Measurements from ENCODE around the gene HCN4. TPM values are rescaled to one million over a fixed set of nuclear protein-coding genes. Genes with fewer than 3 reads are reported as not detected.
A peak's percentile ranks its signal among the peaks of the same experiment; 100 is the strongest.
"Not testable (repeated sequence)": the region's sequence is repeated elsewhere in the genome, so short reads cannot be mapped to it uniquely, and the experiment has no call there.

HCN4 gene
- total RNA-seq, 2 donors from 2014 or later, result 0.78 to 2.0 TPM

DNA sequence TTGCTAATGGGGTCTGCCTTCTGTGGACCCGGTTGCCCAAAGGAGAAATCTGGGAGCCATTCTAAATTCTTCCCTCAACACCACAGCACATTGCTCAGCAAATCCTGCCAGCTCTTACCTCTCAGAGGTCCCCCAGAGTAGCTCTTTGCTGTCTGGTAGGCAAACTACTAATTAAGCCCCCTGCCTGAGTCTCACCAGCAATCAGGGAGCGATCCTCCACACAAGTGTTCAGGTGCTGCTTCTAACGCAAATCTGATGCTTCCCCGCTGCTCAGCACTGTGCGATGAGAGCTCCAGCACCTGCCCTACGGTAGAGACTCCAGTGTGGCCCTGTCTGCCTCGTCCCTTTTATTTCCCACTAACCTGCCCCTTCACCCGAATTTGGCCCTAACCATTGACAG is 60.5 kb downstream of the HCN4 start:
- no peaks in the 10 kb centered on the region for H3K9me3 ChIP-seq
- TF ChIP-seq POLR2A (IDR thresholded peaks at IDR 0.05) (no peak), CTCF (IDR thresholded peaks at IDR 0.05) (no peak)
- H3K27me3 ChIP-seq, result no peaks in the 10 kb centered on the region
- no peak overlapping the region for H3K4me3 ChIP-seq
- intact Hi-C loops (cut with DNase I), result no loop called here
- H3K4me1 ChIP-seq, result no peaks in the 10 kb centered on the region
- ATAC-seq (no peak), DNase-seq (no peak)
- 94 to 96% methylated on average over 8 of the region's 8 CpGs for WGBS, 2 donors
- no peak overlapping the region for H3K27ac ChIP-seq
- peaks cover 0 to 6% of the 10 kb centered on the region in 2 donors for H3K36me3 ChIP-seq (replicated peaks in 1 of 2; ENCODE audit: insufficient read depth in 1 of 2, low read depth in 2 of 2)

DNA sequence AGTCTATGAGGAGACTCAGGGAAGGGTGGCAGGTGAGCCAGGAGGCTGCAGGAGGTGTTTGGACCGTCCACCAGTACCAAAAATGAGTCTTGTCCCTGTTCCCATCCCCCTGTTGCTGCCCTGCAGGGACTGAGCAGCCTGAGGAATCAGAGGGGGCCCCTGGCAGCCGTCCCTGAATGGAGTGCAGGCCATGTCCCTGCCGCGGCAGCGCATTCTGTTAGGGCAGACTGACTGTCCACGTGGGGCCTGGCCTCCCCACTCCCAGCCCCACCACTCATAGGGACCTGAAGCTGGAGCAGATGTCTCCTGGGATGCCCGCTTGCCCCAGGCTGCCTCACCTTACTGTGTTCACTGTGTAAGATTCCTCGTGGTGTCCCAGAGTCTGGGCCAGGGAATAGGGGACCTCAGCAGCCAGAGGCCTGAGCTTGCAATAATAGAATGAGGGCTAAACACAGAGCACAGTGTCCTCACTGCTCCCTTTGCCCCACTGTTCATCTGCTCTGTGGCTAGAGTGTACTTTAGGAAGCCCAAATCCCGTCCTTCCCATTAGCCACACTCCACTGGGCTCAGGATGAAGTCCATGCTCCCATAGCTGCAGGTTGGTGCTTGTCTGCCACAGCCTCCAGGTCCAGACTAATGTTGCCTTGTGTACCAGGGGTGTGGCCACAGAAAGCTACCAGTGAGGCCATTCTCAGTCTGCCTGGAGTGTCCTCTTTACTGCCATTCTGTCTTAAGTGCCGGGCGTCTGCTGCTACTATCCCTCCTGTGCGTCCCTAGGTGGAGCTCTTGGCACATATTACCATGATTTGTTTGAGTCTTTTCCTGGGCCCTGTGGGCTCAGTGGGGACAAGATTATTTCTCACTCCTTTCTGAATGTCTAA is 63.2 kb downstream of the HCN4 start:
- H3K27ac ChIP-seq, result no peak overlapping the region
- 83 to 92% methylated on average over 11 to 12 of the region's 12 CpGs for WGBS, 2 donors
- ATAC-seq, result no peak

DNA sequence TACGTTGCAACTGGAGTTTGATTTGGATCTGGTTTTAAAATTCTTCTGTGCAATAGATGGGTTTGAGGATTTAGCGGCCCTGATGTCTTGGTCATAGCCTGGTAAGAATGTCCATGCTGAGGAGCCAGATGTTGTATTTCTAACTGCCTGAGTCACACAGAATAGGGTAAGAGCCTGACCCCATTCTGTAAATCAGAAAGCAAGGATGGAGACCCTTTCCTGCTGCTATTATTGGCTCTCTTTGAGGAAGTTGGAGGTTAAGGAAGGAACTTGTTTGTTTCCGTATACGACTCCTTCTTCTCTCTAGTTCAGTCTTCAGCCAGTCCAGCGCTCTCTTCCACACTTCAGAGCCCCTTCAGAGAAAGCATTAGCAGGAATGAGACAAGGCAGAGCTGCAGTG is 65.1 kb downstream of the HCN4 start:
- WGBS, 2 donors, result 81 to 93% methylated on average over 5 of the region's 5 CpGs
- no peak for DNase-seq
- H3K4me1 ChIP-seq, result no peaks in the 10 kb centered on the region
- intact Hi-C loops (cut with DNase I), result no loop called here
- no peaks in the 10 kb centered on the region for H3K27me3 ChIP-seq
- ATAC-seq, result no peak
- no peak overlapping the region for H3K27ac ChIP-seq
- H3K4me3 ChIP-seq, result no peak overlapping the region
- H3K9me3 ChIP-seq, result no peaks in the 10 kb centered on the region
- H3K36me3 ChIP-seq (replicated peaks in 1 of 2; ENCODE audit: insufficient read depth in 1 of 2, low read depth in 2 of 2), result peaks cover 5 to 18% of the 10 kb centered on the region in 2 donors
- TF ChIP-seq POLR2A (IDR thresholded peaks at IDR 0.05) (no peak), CTCF (IDR thresholded peaks at IDR 0.05) (no peak)

More for the DNA sequence above, 63.2 kb downstream of the HCN4 start:
- no peaks in the 10 kb centered on the region for H3K4me1 ChIP-seq
- no peaks in the 10 kb centered on the region for H3K27me3 ChIP-seq
- TF ChIP-seq CTCF (IDR thresholded peaks at IDR 0.05), result peak in 4 of 7 experiments; percentile 22 to 36 (median 31)
- no peak for TF ChIP-seq POLR2A (IDR thresholded peaks at IDR 0.05)
- intact Hi-C loops (cut with DNase I), result no loop called here
- no peaks in the 10 kb centered on the region for H3K9me3 ChIP-seq
- no peak overlapping the region for H3K4me3 ChIP-seq
- H3K36me3 ChIP-seq (replicated peaks in 1 of 2; ENCODE audit: insufficient read depth in 1 of 2, low read depth in 2 of 2), result peaks cover 5 to 15% of the 10 kb centered on the region in 2 donors
- peak in 3 of 4 donors; percentile 28 to 36 (median 33) for DNase-seq

- ATAC-seq; H3K9me3 ChIP-seq; intact Hi-C loops (cut with DNase I); H3K27ac ChIP-seq; DNase-seq; H3K4me3 ChIP-seq; H3K27me3 ChIP-seq; H3K4me1 ChIP-seq: not testable (repeated sequence)
- WGBS, 2 donors, result 83 to 88% methylated on average over 10 to 11 of the region's 11 CpGs
- H3K36me3 ChIP-seq (replicated peaks in 1 of 2; ENCODE audit: insufficient read depth in 1 of 2, low read depth in 2 of 2), result peaks cover 5 to 24% of the 10 kb centered on the region in 2 donors
Measured at GRCh38 chr15:73300286-73300685, 68.5 kb downstream of the HCN4 start.

- intact Hi-C loops (cut with DNase I), result no loop called here
- H3K9me3 ChIP-seq, result no peaks in the 10 kb centered on the region
- DNase-seq (no peak), ATAC-seq (no peak)
- H3K4me1 ChIP-seq, result no peaks in the 10 kb centered on the region
- no peaks in the 10 kb centered on the region for H3K27me3 ChIP-seq
- TF ChIP-seq CTCF (IDR thresholded peaks at IDR 0.05) (no peak), POLR2A (IDR thresholded peaks at IDR 0.05) (no peak)
- H3K4me3 ChIP-seq, result no peak overlapping the region
- WGBS, 2 donors, result 86% methylated on average over 7 of the region's 7 CpGs
- peaks cover 5 to 23% of the 10 kb centered on the region in 2 donors for H3K36me3 ChIP-seq (replicated peaks in 1 of 2; ENCODE audit: insufficient read depth in 1 of 2, low read depth in 2 of 2)
- no peak overlapping the region for H3K27ac ChIP-seq
Measured at GRCh38 chr15:73298522-73299245, 70.1 kb downstream of the HCN4 start.
